H9 (cell line): ENCODE results near the gene CDKAL1. TPM values are rescaled to one million over a fixed set of nuclear protein-coding genes. Genes with fewer than 3 reads are reported as not detected.

Source experiments
- DNase-seq: peaks from one replicate; pipeline ENCODE4 v3.0.0-alpha.2; 2017
- H2AFZ ChIP-seq: one replicate; pipeline ENCODE4 v1.6.1; 2013; ENCODE audit warnings: mild to moderate bottlenecking, low read length, control low read depth, moderate library complexity
- H2AK5ac ChIP-seq: 2 replicates; pipeline ENCODE4 v1.6.1; 2013; ENCODE audit warnings: low read length, control low read depth, mixed read lengths; ENCODE audit not compliant: insufficient read length
- H2BK120ac ChIP-seq: one replicate; pipeline ENCODE4 v1.6.1; 2013; ENCODE audit warnings: low read depth, mild to moderate bottlenecking, low read length, control low read depth, inconsistent platforms; ENCODE audit not compliant: poor library complexity, severe bottlenecking
- H2BK12ac ChIP-seq: 2 replicates; pipeline ENCODE4 v1.6.1; 2013; ENCODE audit warnings: low read length, control low read depth, mixed read lengths, low read depth; ENCODE audit not compliant: insufficient read length
- H2BK15ac ChIP-seq: 2 replicates; pipeline ENCODE4 v1.6.1; 2013; ENCODE audit warnings: low read depth, low read length, control low read depth
- H2BK20ac ChIP-seq: one replicate; pipeline ENCODE4 v1.6.1; 2013; ENCODE audit warnings: low read depth, mild to moderate bottlenecking, low read length, control low read depth, inconsistent platforms; ENCODE audit not compliant: poor library complexity, severe bottlenecking
- H2BK5ac ChIP-seq: 2 replicates; pipeline ENCODE4 v1.6.1; 2013; ENCODE audit warnings: low read length, control low read depth, mixed read lengths; ENCODE audit not compliant: insufficient read length
- H3K14ac ChIP-seq: 2 replicates; pipeline ENCODE4 v1.6.1; 2013; ENCODE audit warnings: low read length, control low read depth; ENCODE audit not compliant: insufficient read depth
- H3K18ac ChIP-seq: 2 replicates; pipeline ENCODE4 v1.6.1; 2013; ENCODE audit warnings: low read depth, mild to moderate bottlenecking, mixed read lengths, low read length, control low read depth; ENCODE audit not compliant: insufficient read length
- H3K23ac ChIP-seq: 2 replicates; pipeline ENCODE4 v1.6.1; 2013; ENCODE audit warnings: low read length, control low read depth, mixed read lengths, low read depth; ENCODE audit not compliant: insufficient read length
- H3K23me2 ChIP-seq: 2 replicates; pipeline ENCODE4 v1.6.1; 2013; ENCODE audit warnings: low read depth, mild to moderate bottlenecking, mixed read lengths, low read length, control low read depth; ENCODE audit not compliant: insufficient read length, poor library complexity, severe bottlenecking
- H3K27ac ChIP-seq: 2 replicates; pipeline ENCODE4 v1.5.1; 2013; ENCODE audit warnings: low read length, control low read depth, mixed read lengths, low read depth; ENCODE audit not compliant: insufficient read length
- H3K27me3 ChIP-seq: 2 replicates; pipeline ENCODE4 v1.6.1; 2013; ENCODE audit warnings: low read length, control low read depth, inconsistent platforms; ENCODE audit not compliant: insufficient read depth
- H3K4ac ChIP-seq: 2 replicates; pipeline ENCODE4 v1.6.1; 2013; ENCODE audit warnings: low read depth, mild to moderate bottlenecking, control low read depth, inconsistent platforms, low read length, moderate library complexity
- H3K4me1 ChIP-seq: 2 replicates; pipeline ENCODE4 v1.6.1; 2013; ENCODE audit warnings: low read length, control low read depth, inconsistent platforms; ENCODE audit not compliant: insufficient read depth
- H3K4me2 ChIP-seq: 2 replicates; pipeline ENCODE4 v1.6.1; 2013; ENCODE audit warnings: low read length, control low read depth, mixed read lengths; ENCODE audit not compliant: insufficient read length, insufficient read depth
- H3K56ac ChIP-seq: 2 replicates; pipeline ENCODE4 v1.6.1; 2013; ENCODE audit warnings: low read depth, mild to moderate bottlenecking, mixed read lengths, low read length, control low read depth; ENCODE audit not compliant: insufficient read length
- H3K79me1 ChIP-seq: 2 replicates; pipeline ENCODE4 v1.6.1; 2013; ENCODE audit warnings: low read depth, mild to moderate bottlenecking, moderate library complexity, low read length, control low read depth, inconsistent platforms; ENCODE audit not compliant: insufficient read depth, poor library complexity, severe bottlenecking
- H3K79me2 ChIP-seq: 2 replicates; pipeline ENCODE4 v1.6.1; 2013; ENCODE audit warnings: low read length, control low read depth, inconsistent platforms; ENCODE audit not compliant: insufficient read depth
- H3K9ac ChIP-seq: 2 replicates; pipeline ENCODE4 v1.6.1; 2013; ENCODE audit warnings: low read length, control low read depth, mixed read lengths; ENCODE audit not compliant: insufficient read length; ENCODE audit errors: extremely low read depth
- H3K9me3 ChIP-seq: one replicate; pipeline ENCODE4 v1.6.1; 2013; ENCODE audit warnings: low read depth, low read length, inconsistent platforms; ENCODE audit not compliant: control insufficient read depth
- H3T11ph ChIP-seq: one replicate; pipeline ENCODE4 v1.6.1; 2013; ENCODE audit warnings: mild to moderate bottlenecking, low read length, control low read depth, inconsistent platforms
- H4K20me1 ChIP-seq: one replicate; pipeline ENCODE4 v1.6.1; 2013; ENCODE audit not compliant: control insufficient read depth, insufficient read length, insufficient read depth
- H4K5ac ChIP-seq: 2 replicates; pipeline ENCODE4 v1.6.1; 2013; ENCODE audit warnings: low read depth, mild to moderate bottlenecking, mixed read lengths, low read length, control low read depth; ENCODE audit not compliant: insufficient read length
- H4K8ac ChIP-seq: replicated peaks from 2 replicates; pipeline ENCODE4 v1.6.1; 2013; ENCODE audit warnings: low read length, control low read depth, mixed read lengths, low read depth; ENCODE audit not compliant: insufficient read length
- H4K91ac ChIP-seq: 2 replicates; pipeline ENCODE4 v1.6.1; 2013; ENCODE audit warnings: low read depth, mild to moderate bottlenecking, moderate library complexity, mixed read lengths, low read length, control low read depth; ENCODE audit not compliant: insufficient read length
- H3K27ac Mint-ChIP-seq, 3 experiments: 2 replicates in 2 of 3; 3 replicates in 1 of 3; pipeline ENCODE4 v1.8.0; 2020 to 2021; ENCODE audit warnings: mixed read lengths in 3 of 3, mild to moderate bottlenecking in 1 of 3, moderate library complexity in 1 of 3
- H3K27me3 Mint-ChIP-seq: 2 replicates; pipeline ENCODE4 v1.8.0; 2021; ENCODE audit warnings: low read depth, mild to moderate bottlenecking, moderate library complexity, mixed read lengths
- H3K36me3 Mint-ChIP-seq, 3 experiments: 2 replicates in 2 of 3; 3 replicates in 1 of 3; pipeline ENCODE4 v1.8.0; 2020 to 2021; ENCODE audit warnings: low read depth in 3 of 3, mixed read lengths in 3 of 3; ENCODE audit not compliant: insufficient read depth in 1 of 3
- H3K4me1 Mint-ChIP-seq, 2 experiments: 2 replicates each; pipeline ENCODE4 v1.8.0; 2020; ENCODE audit warnings: mixed read lengths in 2 of 2
- H3K4me3 Mint-ChIP-seq, 2 experiments: 2 replicates in 1 of 2; 3 replicates in 1 of 2; pipeline ENCODE4 v1.8.0; 2020 to 2021; ENCODE audit warnings: mild to moderate bottlenecking in 2 of 2, mixed read lengths in 2 of 2, moderate library complexity in 1 of 2
- H3K9me3 Mint-ChIP-seq, 2 experiments: 2 replicates in 1 of 2; 3 replicates in 1 of 2; pipeline ENCODE4 v1.8.0; 2020; ENCODE audit warnings: mild to moderate bottlenecking in 2 of 2, mixed read lengths in 2 of 2, moderate library complexity in 1 of 2
- CTCF ChIP-seq: fragments of 200-600 bp; sonication (generic); conservative IDR thresholded peaks from 3 replicates; pipeline ENCODE4 v1.8.0; 2021; ENCODE audit warnings: antibody characterized with exemption, mild to moderate bottlenecking
- WGBS: extraction: QIAGEN DNeasy Blood & Tissue Kit; methylation state at CpG from one replicate; pipeline ENCODE4 v1.1.7; 2013; ENCODE audit warnings: missing lambda C conversion rate, low lambda C conversion rate, mixed read lengths; ENCODE audit not compliant: insufficient read length; ENCODE audit errors: extremely low coverage; 5-methylcytosine and 5-hydroxymethylcytosine counted together
- total RNA-seq: library from RNA; stranded (reverse); gene quantifications from 2 replicates; pipeline ENCODE4 v1.2.1, GENCODE V29; 2021

The CDKAL1 gene
- total RNA-seq, 1 experiment from 2014 or later: 23.0 TPM

GRCh38 chr6:20533746-20534294, 437 bp upstream of the CDKAL1 start:
- Histone ChIP-seq H2BK20ac (no peak overlapping the region), H2AFZ (no peak overlapping the region), H3K4me2 (peak overlapping the region; percentile 93), H2BK120ac (no peak overlapping the region), H3K23ac (no peak overlapping the region), H4K20me1 (no peaks in the 10 kb centered on the region), H3K4ac (no peak overlapping the region), H2BK5ac (no peak overlapping the region), H3K18ac (no peak overlapping the region), H3T11ph (no peak overlapping the region), H3K14ac (no peak overlapping the region), H3K9me3 (no peaks in the 10 kb centered on the region), H3K4me1 (no peaks in the 10 kb centered on the region; the same call in 1 of the 2 replicates), H2AK5ac (no peak overlapping the region), H3K9ac (no peak overlapping the region), H3K56ac (no peak overlapping the region), H2BK15ac (no peak overlapping the region), H3K27me3 (no peaks in the 10 kb centered on the region), H3K23me2 (no peaks in the 10 kb centered on the region), H4K91ac (no peak overlapping the region), H3K27ac (no peak overlapping the region), H2BK12ac (no peak overlapping the region), H4K8ac (no peak overlapping the region), H4K5ac (no peak overlapping the region), H3K79me2 (peaks cover 2% of the 10 kb centered on the region; the same call in 1 of the 2 replicates), H3K79me1 (no peaks in the 10 kb centered on the region)
- Mint-ChIP-seq H3K4me1 (peaks cover 14% of the 10 kb centered on the region in 2 experiments), H3K9me3 (no peaks in the 10 kb centered on the region), H3K27ac (peak overlapping the region; percentile 50 to 75 (median 70); a peak in 4 of 7 replicates), H3K36me3 (peaks cover 0 to 10% (median 6%) of the 10 kb centered on the region in 3 experiments; a peak in 6 of 7 replicates), H3K4me3 (peak overlapping the region; percentile 96 to 97), H3K27me3 (no peaks in the 10 kb centered on the region)
- no CpG with 5 or more reads among the region's 6 CpGs for WGBS
- no peak for TF ChIP-seq CTCF
- DNase-seq: no peak
